K562 (cell line): Measurements from ENCODE around the gene GHRH.

Experiments
- ARID1B ChIP-seq: fragments of 450-650 bp; IDR thresholded peaks from 2 replicates; pipeline ENCODE4 v1.6.1; 2016; ENCODE audit warnings: antibody characterized with exemption, mild to moderate bottlenecking, inconsistent platforms
- JUND ChIP-seq, 2 experiments: IDR thresholded peaks; 2 replicates in 1 of 2; 3 replicates in 1 of 2; pipeline ENCODE4 v1.6.1; 2011; ENCODE audit warnings: borderline replicate concordance in 2 of 2, low read depth in 2 of 2, low read length in 2 of 2, improper control_type of control experiment in 1 of 2, missing biosample characterization in 1 of 2, missing genetic modification characterization in 1 of 2, missing genetic modification reagents in 1 of 2
- NR2C1 ChIP-seq, 2 experiments: fragments of 450-650 bp; IDR thresholded peaks; 2 replicates each; pipeline ENCODE4 v1.6.1; 2017; ENCODE audit warnings: mild to moderate bottlenecking in 2 of 2, antibody characterized with exemption in 1 of 2, inconsistent platforms in 1 of 2, missing compliant biosample characterization in 1 of 2, missing genetic modification characterization in 1 of 2
- RAD21 ChIP-seq, 2 experiments: fragments of 250-450 bp in 1 of 2; fragments of 450-650 bp in 1 of 2; sonication (Bioruptor Pico) in 1 of 2; formaldehyde crosslinking in 1 of 2; IDR thresholded peaks in 1 of 2; conservative IDR thresholded peaks in 1 of 2; 2 replicates each; pipeline versions ENCODE4 v1.4.0 to v1.8.0; 2020 to 2022; ENCODE audit warnings: mild to moderate bottlenecking in 2 of 2, moderate library complexity in 1 of 2
- SETDB1 ChIP-seq: IDR thresholded peaks from one replicate; pipeline ENCODE4 v1.6.1; 2012; ENCODE audit warnings: low read length, control low read depth, inconsistent platforms
- TARDBP ChIP-seq: fragments of 450-650 bp; IDR thresholded peaks from 2 replicates; pipeline ENCODE4 v1.6.1; 2016
- YY1 ChIP-seq, 3 experiments: IDR thresholded peaks; 2 replicates each; pipeline ENCODE4 v1.6.1; 2011; ENCODE audit warnings: low read length in 2 of 3, mild to moderate bottlenecking in 2 of 3, moderate library complexity in 2 of 3, borderline replicate concordance in 1 of 3, control low read depth in 1 of 3, low read depth in 1 of 3; ENCODE audit not compliant: insufficient read depth in 3 of 3, insufficient replicate concordance in 2 of 3, control insufficient read depth in 1 of 3, insufficient read length in 1 of 3; ENCODE audit errors: extremely low read depth in 1 of 3
- ZFP30 ChIP-seq: fragments of 250-450 bp; sonication (Bioruptor Pico); IDR thresholded peaks from 2 replicates; pipeline ENCODE4 v1.8.0; 2022; ENCODE audit warnings: moderate library complexity, mild to moderate bottlenecking, inconsistent platforms, borderline replicate concordance
- TF ChIP-seq, protein P1 (sequence below): fragments of 150-350 bp; conservative IDR thresholded peaks from 2 replicates; pipeline ENCODE4 v1.6.1; 2014; ENCODE audit warnings: low read length

DNA sequence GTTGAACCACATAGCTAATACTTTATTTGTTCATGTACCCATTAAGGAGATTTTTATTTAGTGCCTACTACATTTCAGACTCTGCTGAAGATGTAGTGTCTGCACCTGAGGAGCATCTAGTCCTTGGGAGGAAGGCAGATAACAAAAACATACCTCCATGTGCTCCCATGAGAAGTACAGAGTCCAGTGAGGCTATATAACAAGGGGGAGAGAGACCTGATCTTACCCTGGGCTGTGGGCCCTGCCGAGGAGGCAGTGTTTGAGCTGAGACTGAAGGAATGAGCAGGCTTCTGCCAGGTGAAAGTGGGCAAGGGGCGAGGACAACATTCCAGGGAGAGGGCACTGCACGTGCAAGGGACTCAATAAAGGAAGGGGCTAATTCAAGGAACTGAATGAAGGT is 39.9 kb upstream of the GHRH start:
- no peak for TF ChIP-seq JUND (IDR thresholded peaks at IDR 0.05; ENCODE audit: borderline replicate concordance, low read depth, low read length)
- no peak for TF ChIP-seq JUND (tag; IDR thresholded peaks at IDR 0.05; ENCODE audit: borderline replicate concordance, low read depth, low read length)
- TF ChIP-seq TARDBP = no peak
- no peak for TF ChIP-seq NR2C1 (IDR thresholded peaks at IDR 0.05)
- no peak for TF ChIP-seq NR2C1 (tag; IDR thresholded peaks at IDR 0.05)
- TF ChIP-seq, protein P1, sequence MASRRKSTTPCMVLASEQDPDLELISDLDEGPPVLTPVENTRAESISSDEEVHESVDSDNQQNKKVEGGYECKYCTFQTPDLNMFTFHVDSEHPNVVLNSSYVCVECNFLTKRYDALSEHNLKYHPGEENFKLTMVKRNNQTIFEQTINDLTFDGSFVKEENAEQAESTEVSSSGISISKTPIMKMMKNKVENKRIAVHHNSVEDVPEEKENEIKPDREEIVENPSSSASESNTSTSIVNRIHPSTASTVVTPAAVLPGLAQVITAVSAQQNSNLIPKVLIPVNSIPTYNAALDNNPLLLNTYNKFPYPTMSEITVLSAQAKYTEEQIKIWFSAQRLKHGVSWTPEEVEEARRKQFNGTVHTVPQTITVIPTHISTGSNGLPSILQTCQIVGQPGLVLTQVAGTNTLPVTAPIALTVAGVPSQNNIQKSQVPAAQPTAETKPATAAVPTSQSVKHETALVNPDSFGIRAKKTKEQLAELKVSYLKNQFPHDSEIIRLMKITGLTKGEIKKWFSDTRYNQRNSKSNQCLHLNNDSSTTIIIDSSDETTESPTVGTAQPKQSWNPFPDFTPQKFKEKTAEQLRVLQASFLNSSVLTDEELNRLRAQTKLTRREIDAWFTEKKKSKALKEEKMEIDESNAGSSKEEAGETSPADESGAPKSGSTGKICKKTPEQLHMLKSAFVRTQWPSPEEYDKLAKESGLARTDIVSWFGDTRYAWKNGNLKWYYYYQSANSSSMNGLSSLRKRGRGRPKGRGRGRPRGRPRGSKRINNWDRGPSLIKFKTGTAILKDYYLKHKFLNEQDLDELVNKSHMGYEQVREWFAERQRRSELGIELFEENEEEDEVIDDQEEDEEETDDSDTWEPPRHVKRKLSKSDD = no peak
- TF ChIP-seq SETDB1 = no peak
- no peak for TF ChIP-seq ARID1B
- TF ChIP-seq YY1 (IDR thresholded peaks at IDR 0.05; ENCODE audit: borderline replicate concordance in 1 of 3, control insufficient read depth in 1 of 3, extremely low read depth in 1 of 3, insufficient read depth in 3 of 3, insufficient read length in 1 of 3, insufficient replicate concordance in 2 of 3, low read depth in 1 of 3, low read length in 2 of 3) = no peak
- no peak for TF ChIP-seq ZFP30 (CRISPR knock-in tag)
- TF ChIP-seq RAD21 (CRISPR knock-in tag; conservative IDR thresholded peaks at IDR 0.05 in 1 of 2, IDR thresholded peaks at IDR 0.05 in 1 of 2) = no peak
